Measurements from ENCODE around the gene ARHGEF19. TPM values are rescaled to one million over a fixed set of nuclear protein-coding genes. Genes with fewer than 3 reads are reported as not detected.

ARHGEF19 gene
- total and polyA plus RNA-seq, 9 of the 15 experiments (the other 6 are each of a cell fraction or from before 2014, with no cell fraction given) = 0.73 to 21.0 (median 5.2) TPM

- no peak for TF ChIP-seq HIVEP1 (CRISPR knock-in tag; IDR thresholded peaks at IDR 0.05)
- TF ChIP-seq, protein P1, sequence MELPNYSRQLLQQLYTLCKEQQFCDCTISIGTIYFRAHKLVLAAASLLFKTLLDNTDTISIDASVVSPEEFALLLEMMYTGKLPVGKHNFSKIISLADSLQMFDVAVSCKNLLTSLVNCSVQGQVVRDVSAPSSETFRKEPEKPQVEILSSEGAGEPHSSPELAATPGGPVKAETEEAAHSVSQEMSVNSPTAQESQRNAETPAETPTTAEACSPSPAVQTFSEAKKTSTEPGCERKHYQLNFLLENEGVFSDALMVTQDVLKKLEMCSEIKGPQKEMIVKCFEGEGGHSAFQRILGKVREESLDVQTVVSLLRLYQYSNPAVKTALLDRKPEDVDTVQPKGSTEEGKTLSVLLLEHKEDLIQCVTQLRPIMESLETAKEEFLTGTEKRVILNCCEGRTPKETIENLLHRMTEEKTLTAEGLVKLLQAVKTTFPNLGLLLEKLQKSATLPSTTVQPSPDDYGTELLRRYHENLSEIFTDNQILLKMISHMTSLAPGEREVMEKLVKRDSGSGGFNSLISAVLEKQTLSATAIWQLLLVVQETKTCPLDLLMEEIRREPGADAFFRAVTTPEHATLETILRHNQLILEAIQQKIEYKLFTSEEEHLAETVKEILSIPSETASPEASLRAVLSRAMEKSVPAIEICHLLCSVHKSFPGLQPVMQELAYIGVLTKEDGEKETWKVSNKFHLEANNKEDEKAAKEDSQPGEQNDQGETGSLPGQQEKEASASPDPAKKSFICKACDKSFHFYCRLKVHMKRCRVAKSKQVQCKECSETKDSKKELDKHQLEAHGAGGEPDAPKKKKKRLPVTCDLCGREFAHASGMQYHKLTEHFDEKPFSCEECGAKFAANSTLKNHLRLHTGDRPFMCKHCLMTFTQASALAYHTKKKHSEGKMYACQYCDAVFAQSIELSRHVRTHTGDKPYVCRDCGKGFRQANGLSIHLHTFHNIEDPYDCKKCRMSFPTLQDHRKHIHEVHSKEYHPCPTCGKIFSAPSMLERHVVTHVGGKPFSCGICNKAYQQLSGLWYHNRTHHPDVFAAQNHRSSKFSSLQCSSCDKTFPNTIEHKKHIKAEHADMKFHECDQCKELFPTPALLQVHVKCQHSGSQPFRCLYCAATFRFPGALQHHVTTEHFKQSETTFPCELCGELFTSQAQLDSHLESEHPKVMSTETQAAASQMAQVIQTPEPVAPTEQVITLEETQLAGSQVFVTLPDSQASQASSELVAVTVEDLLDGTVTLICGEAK (IDR thresholded peaks at IDR 0.05) = 0 out of 2 replicates have a peak, but pooled peaks have one; percentile 4
- TF ChIP-seq, protein P1 (CRISPR knock-in tag; IDR thresholded peaks at IDR 0.05) = no peak
- 0 out of 2 replicates have a peak, but pooled peaks have one; percentile 29 for TF ChIP-seq VEZF1 (CRISPR knock-in tag; IDR thresholded peaks at IDR 0.05)
Measured at GRCh38 chr1:16172218-16172830, 40.1 kb downstream of the ARHGEF19 start (continued).

Data from K562 (cell line).